SIG-M5 treated with dmso at 0.1 percent for 504 hours (cell line): ENCODE results near the gene MICALL2.
"Not testable (repeated sequence)": the region's sequence is repeated elsewhere in the genome, so short reads cannot be mapped to it uniquely, and the experiment has no call there.

ENCODE experiments used
- DNase-seq: peaks from one replicate; lab custom pipeline; 2025; ENCODE audit not compliant: unreplicated experiment; lab: John Stamatoyannopoulos, UW

Gene MICALL2

GRCh38 chr7:1449951-1450350 lies 9.3 kb downstream of the MICALL2 start:
- no peak for DNase-seq

GRCh38 chr7:1449501-1449900 lies 9.8 kb downstream of the MICALL2 start:
- no peak for DNase-seq

DNA sequence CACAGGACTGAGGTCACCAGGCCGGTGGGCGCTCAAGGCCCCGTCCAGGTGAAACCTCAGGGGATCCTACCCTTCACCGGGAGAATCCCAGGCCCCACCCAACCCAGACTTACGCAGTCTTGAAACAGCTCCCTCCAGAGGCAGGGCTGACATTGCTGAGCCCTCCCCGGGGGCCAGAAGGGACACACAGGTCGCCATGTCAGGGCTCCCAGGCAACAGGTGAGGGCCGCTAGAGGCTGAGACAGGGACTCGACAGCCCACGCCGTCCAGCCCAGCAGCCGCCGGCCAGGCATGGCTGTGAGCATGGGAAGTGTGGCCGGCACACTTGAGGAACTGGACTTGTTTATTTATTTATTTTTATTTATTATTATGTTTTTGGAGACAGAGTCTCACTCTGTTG lies 10.3 kb downstream of the MICALL2 start:
- no peak for DNase-seq

DNA sequence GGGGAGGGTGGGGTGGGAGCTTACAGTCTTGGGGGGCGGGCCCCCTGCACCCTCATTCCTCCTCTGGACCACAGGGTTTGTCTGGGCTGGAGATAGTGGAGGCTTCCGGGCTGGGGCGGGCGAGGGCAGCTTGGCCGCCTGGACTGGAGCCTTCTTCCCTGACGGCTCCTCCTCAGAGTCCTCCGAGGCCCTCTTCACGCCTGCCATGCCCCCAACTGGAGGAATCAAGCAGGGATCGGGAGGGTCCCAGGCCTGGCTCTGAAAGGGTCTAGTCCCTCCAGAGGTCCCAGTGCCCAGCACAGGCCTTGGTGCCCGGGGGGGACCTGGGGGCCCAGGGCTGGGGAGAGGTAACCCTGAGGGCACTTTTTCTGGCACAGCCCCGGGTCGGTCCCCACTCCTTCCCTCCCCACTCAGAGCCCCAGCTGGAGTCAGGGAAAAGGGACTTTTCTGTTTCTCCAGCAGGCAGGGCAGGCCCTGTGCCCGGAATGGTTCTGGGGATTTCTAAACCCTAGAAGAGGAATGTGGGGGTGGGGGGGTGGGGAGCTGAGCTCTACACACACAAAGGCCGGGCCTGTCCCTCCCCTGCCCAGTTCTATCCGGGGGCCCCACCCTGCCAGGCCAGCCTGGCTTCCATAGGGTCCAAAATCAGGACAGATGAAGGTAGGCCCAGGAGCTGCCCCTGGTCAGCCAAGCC lies 11.6 kb downstream of the MICALL2 start:
- DNase-seq, result no peak

- no peak for DNase-seq
Measured at GRCh38 chr7:1447112-1447511, 12.2 kb downstream of the MICALL2 start.

GRCh38 chr7:1446620-1447032 lies 12.6 kb downstream of the MICALL2 start:
- DNase-seq, result no peak

DNA sequence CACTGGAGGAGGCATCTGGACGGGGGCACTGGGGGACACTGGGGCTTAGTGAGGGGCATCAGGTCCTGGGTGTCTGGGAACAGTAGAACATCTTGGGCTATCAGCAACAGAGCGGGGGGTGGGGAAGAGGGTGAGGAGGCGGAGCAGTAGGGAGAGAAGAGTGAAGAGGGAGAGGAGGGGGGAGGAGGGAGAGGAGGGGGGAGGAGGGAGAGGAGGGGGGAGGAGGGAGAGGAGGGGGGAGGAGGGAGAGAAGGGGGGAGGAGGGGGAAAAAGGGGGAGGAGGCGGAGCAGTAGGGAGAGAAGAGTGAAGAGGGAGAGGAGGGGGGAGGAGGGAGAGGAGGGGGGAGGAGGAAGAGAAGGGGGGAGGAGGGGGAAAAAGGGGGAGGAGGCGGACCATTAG lies 13.2 kb downstream of the MICALL2 start:
- not testable (repeated sequence) for DNase-seq

GRCh38 chr7:1445341-1445740 lies 13.9 kb downstream of the MICALL2 start:
- DNase-seq, result no peak

GRCh38 chr7:1444925-1445322 lies 14.3 kb downstream of the MICALL2 start:
- DNase-seq, result no peak

GRCh38 chr7:1444214-1444924 lies 14.9 kb downstream of the MICALL2 start:
- no peak for DNase-seq

- DNase-seq, result not testable (repeated sequence)
Measured at GRCh38 chr7:1443587-1444200, 15.6 kb downstream of the MICALL2 start.

- DNase-seq, result no peak
Measured at GRCh38 chr7:1442355-1443124, 16.7 kb downstream of the MICALL2 start.

- no peak for DNase-seq
Measured at GRCh38 chr7:1441615-1442354, 17.5 kb downstream of the MICALL2 start.

DNA sequence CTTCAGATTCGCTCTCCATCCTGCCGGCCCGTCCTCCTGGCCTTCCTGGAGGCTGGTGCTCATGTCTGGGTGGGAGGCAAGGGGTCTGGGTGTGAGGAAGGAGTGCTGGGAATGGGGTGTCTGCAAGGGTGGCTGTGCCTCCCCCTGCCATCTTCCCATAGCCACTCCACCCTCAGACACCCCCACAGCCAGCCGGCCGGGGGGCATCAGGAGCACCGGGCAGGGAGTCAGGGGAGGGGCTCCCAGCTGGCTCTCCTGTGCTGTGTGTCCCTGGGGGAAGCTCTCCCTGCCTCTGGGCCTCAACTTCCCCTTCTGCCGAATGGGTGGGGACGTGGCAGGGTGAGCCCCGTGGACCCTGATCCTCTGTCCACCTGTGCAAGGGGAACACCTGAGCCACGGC lies 18.6 kb downstream of the MICALL2 start:
- no peak for DNase-seq

GRCh38 chr7:1439373-1440363 lies 19.6 kb downstream of the MICALL2 start:
- no peak for DNase-seq

- no peak for DNase-seq
Measured at GRCh38 chr7:1438821-1439220, 20.4 kb downstream of the MICALL2 start.

DNA sequence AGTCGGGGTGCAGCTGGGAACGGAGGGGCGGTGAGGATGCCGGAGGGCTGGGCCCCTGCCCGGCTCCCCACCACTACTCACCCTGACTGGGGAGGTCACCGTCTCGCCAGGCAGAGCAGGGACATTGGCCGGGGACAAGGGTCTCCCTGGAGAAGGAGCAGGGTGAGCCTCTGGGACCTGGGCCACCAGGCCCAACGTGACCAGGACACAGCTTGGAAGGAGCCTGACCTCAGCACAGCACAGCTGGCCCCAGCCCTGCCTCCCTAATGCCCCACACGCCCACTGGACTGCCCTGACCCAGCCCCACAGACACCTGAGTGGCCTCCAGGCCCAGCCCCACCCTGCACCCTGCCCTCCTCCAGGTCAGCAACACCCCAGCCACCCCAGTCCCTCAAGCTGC lies 21.1 kb downstream of the MICALL2 start:
- DNase-seq, result no peak

- DNase-seq, result no peak
Measured at GRCh38 chr7:1437155-1437880, 22.0 kb downstream of the MICALL2 start.

DNA sequence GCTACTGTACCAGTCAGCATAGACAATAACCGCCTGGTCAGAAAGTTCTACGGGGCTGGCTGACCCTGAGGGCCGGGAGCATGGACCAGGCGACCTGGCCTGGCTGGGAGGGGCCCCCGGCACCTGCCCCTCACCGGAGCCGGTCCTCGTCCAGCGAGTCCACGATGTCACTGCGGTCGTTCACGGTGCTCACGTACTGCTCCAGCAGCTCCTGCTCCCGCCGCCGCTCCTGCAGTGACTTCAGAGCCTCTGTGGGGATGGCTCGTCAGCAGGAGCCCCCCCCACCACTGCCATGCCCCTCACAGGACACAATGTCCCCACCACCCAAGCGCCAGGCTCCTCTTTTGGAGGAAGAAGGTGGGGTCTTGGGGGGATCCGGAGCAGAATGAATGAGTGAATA lies 22.7 kb downstream of the MICALL2 start:
- no peak for DNase-seq
